Chondrocyte (in vitro differentiated cells): ENCODE results near the gene MAD2L2. TPM values are rescaled to one million over a fixed set of nuclear protein-coding genes. Genes with fewer than 3 reads are reported as not detected.

Source experiments
- DNase-seq: peaks from one replicate; pipeline ENCODE4 v3.0.0; 2021; ENCODE audit warnings: mixed read lengths, low spot score
- H3K27ac Mint-ChIP-seq: one replicate; pipeline ENCODE4 v1.8.0; 2021; ENCODE audit warnings: mild to moderate bottlenecking, moderate library complexity, mixed read lengths; ENCODE audit not compliant: unreplicated experiment
- H3K27me3 Mint-ChIP-seq: 2 replicates; pipeline ENCODE4 v1.8.0; 2021; ENCODE audit warnings: low read depth, mixed read lengths
- H3K36me3 Mint-ChIP-seq: 2 replicates; pipeline ENCODE4 v1.8.0; 2021; ENCODE audit warnings: low read depth, mixed read lengths
- H3K4me1 Mint-ChIP-seq: 2 replicates; pipeline ENCODE4 v1.8.0; 2021; ENCODE audit warnings: low read depth, mild to moderate bottlenecking, mixed read lengths
- H3K4me3 Mint-ChIP-seq: one replicate; pipeline ENCODE4 v1.8.0; 2021; ENCODE audit warnings: mild to moderate bottlenecking, moderate library complexity, mixed read lengths; ENCODE audit not compliant: unreplicated experiment
- H3K9me3 Mint-ChIP-seq: 2 replicates; pipeline ENCODE4 v1.8.0; 2021; ENCODE audit warnings: low read depth, mixed read lengths
- CTCF ChIP-seq: fragments of 200-600 bp; sonication (generic); IDR thresholded peaks from 2 replicates; pipeline ENCODE4 v1.5.0; 2021; ENCODE audit warnings: antibody characterized with exemption, mild to moderate bottlenecking, moderate library complexity
- total RNA-seq: library from RNA; stranded (reverse); gene quantifications from 3 replicates; pipeline ENCODE4 v1.2.1, GENCODE V29; 2021

Gene MAD2L2
- total RNA-seq, 1 donor from 2014 or later: 31.8 TPM

GRCh38 chr1:11727119-11727518, 46.2 kb upstream of the MAD2L2 start:
- no peak for DNase-seq
- peaks cover 18% of the 10 kb centered on the region for H3K4me1 Mint-ChIP-seq
- H3K27me3 Mint-ChIP-seq: peaks cover 2% of the 10 kb centered on the region
- no peak overlapping the region for H3K4me3 Mint-ChIP-seq
- no peaks in the 10 kb centered on the region for H3K9me3 Mint-ChIP-seq
- H3K27ac Mint-ChIP-seq: no peak overlapping the region
- H3K36me3 Mint-ChIP-seq: no peaks in the 10 kb centered on the region
- TF ChIP-seq CTCF: no peak

- no peak overlapping the region for H3K4me3 Mint-ChIP-seq
- H3K27ac Mint-ChIP-seq: no peak overlapping the region
- H3K4me1 Mint-ChIP-seq: peaks cover 10% of the 10 kb centered on the region
- no peaks in the 10 kb centered on the region for H3K36me3 Mint-ChIP-seq
- no peaks in the 10 kb centered on the region for H3K9me3 Mint-ChIP-seq
- no peak for TF ChIP-seq CTCF
- DNase-seq: no peak
- H3K27me3 Mint-ChIP-seq: peaks cover 5% of the 10 kb centered on the region
Observed at GRCh38 chr1:11725616-11726015, 44.7 kb upstream of the MAD2L2 start.

GRCh38 chr1:11722538-11722937, 41.6 kb upstream of the MAD2L2 start:
- no peak for TF ChIP-seq CTCF
- no peak for DNase-seq
- Mint-ChIP-seq H3K27me3 (peaks cover 7% of the 10 kb centered on the region), H3K4me3 (no peak overlapping the region), H3K9me3 (no peaks in the 10 kb centered on the region), H3K4me1 (peaks cover 6% of the 10 kb centered on the region), H3K27ac (no peak overlapping the region), H3K36me3 (no peaks in the 10 kb centered on the region)

- Mint-ChIP-seq H3K4me1 (peaks cover 6% of the 10 kb centered on the region), H3K9me3 (no peaks in the 10 kb centered on the region), H3K27ac (no peak overlapping the region), H3K4me3 (no peak overlapping the region), H3K36me3 (no peaks in the 10 kb centered on the region), H3K27me3 (peaks cover 7% of the 10 kb centered on the region)
- TF ChIP-seq CTCF: no peak
- no peak for DNase-seq
Observed at GRCh38 chr1:11721311-11721710, 40.4 kb upstream of the MAD2L2 start.

- peaks cover 15% of the 10 kb centered on the region for H3K27me3 Mint-ChIP-seq
- TF ChIP-seq CTCF: no peak
- DNase-seq: no peak
- no peak overlapping the region for H3K27ac Mint-ChIP-seq
- no peaks in the 10 kb centered on the region for H3K36me3 Mint-ChIP-seq
- peaks cover 6% of the 10 kb centered on the region for H3K4me1 Mint-ChIP-seq
- no peak overlapping the region for H3K4me3 Mint-ChIP-seq
- H3K9me3 Mint-ChIP-seq: no peaks in the 10 kb centered on the region
Observed at GRCh38 chr1:11720525-11720924, 39.6 kb upstream of the MAD2L2 start.
